ENCODE measurements around the gene SYNGAP1.

DNA sequence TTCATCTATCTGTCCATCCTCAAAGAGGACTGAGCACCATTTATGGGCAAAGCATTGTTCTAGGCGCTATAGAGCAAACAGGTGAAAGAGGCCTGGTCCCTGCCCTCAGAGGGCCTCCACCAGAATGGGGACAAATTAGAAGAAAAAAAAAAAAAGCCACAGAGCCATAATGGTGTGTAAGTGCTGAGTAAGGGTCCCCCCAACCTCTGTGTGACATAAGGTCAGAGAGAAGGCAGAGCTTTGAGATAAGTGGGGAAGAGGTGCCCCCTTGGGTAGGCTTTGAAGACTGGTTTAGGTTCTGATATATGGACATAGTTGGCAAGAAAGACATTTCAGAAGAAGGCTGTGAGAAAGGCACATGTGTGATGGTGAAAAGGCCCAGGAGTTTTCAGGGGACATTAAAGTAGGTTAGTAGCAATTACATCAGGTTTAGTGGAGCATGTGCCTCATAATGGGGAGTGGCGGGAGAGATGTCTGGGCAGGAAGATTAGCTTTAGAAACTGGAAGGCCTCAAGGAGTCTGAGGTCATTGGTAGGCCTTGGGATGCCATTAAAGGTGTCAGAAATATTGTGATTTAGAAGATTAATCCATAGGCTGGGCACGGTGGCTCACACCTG, 19.2 kb downstream of the SYNGAP1 start:
- TF ChIP-seq, protein P1, sequence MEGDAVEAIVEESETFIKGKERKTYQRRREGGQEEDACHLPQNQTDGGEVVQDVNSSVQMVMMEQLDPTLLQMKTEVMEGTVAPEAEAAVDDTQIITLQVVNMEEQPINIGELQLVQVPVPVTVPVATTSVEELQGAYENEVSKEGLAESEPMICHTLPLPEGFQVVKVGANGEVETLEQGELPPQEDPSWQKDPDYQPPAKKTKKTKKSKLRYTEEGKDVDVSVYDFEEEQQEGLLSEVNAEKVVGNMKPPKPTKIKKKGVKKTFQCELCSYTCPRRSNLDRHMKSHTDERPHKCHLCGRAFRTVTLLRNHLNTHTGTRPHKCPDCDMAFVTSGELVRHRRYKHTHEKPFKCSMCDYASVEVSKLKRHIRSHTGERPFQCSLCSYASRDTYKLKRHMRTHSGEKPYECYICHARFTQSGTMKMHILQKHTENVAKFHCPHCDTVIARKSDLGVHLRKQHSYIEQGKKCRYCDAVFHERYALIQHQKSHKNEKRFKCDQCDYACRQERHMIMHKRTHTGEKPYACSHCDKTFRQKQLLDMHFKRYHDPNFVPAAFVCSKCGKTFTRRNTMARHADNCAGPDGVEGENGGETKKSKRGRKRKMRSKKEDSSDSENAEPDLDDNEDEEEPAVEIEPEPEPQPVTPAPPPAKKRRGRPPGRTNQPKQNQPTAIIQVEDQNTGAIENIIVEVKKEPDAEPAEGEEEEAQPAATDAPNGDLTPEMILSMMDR (IDR thresholded peaks at IDR 0.05) = no peak
- TF ChIP-seq POLR2A (IDR thresholded peaks at IDR 0.05) = no peak
